Measurements from ENCODE around the gene LCE3B.

DNA sequence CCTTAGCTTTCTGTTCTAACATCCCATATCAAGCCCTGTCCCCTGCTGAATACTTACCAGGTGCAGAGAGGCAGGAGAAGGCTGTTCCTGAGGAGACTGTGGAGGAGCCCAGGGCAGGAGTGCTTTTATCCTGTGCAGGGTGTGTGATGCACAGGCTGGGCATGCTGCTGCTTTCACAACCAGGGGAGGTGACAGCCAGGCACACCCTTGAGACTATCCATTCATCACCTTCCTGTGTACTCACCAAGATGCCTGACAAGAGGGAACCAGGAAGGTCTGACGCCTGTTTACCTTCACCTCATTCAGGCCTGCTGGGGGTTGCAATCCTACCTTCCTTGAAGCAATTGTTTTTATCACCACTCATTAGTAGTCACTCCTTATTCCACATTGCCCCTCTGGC, 46.9 kb upstream of the LCE3B start, which contains the start of gene LCE3E:
- TF ChIP-seq CBFB (CRISPR knock-in tag; IDR thresholded peaks at IDR 0.05; ENCODE audit: low read depth): no peak
- TF ChIP-seq CTCF (IDR thresholded peaks at IDR 0.05): no peak
- no peak for TF ChIP-seq KAT7 (CRISPR knock-in tag; IDR thresholded peaks at IDR 0.05; ENCODE audit: borderline replicate concordance)
- TF ChIP-seq FOXK1 (CRISPR knock-in tag; IDR thresholded peaks at IDR 0.05): no peak
- no peak for TF ChIP-seq FOXJ3 (CRISPR knock-in tag; IDR thresholded peaks at IDR 0.05; ENCODE audit: borderline replicate concordance)

Measured in WTC11 (cell line).